ENCODE measurements around the gene GLI3.

GLI3 gene

GRCh38 chr7:42137431-42137830 lies 99.6 kb downstream of the GLI3 start:
- DNase-seq = no peak

GRCh38 chr7:42135728-42136127 lies 101.3 kb downstream of the GLI3 start:
- DNase-seq = no peak

GRCh38 chr7:42134276-42134876 lies 102.6 kb downstream of the GLI3 start:
- no peak for DNase-seq

GRCh38 chr7:42133321-42133720 lies 103.7 kb downstream of the GLI3 start:
- DNase-seq = no peak

GRCh38 chr7:42128703-42129102 lies 108.3 kb downstream of the GLI3 start:
- DNase-seq = no peak

GRCh38 chr7:42127232-42127622 lies 109.8 kb downstream of the GLI3 start:
- no peak for DNase-seq

GRCh38 chr7:42126475-42127231 lies 110.4 kb downstream of the GLI3 start:
- DNase-seq = no peak

- DNase-seq = no peak
These were observed 111.7 kb downstream of the GLI3 start for GRCh38 chr7:42125321-42125720.

- DNase-seq = no peak
These were observed 113.3 kb downstream of the GLI3 start for GRCh38 chr7:42123716-42124115.

GRCh38 chr7:42120191-42120590 lies 116.8 kb downstream of the GLI3 start:
- no peak for DNase-seq

- no peak for DNase-seq
These were observed 119.8 kb downstream of the GLI3 start for GRCh38 chr7:42117201-42117600.

GRCh38 chr7:42115795-42116194 lies 121.2 kb downstream of the GLI3 start:
- no peak for DNase-seq

GRCh38 chr7:42110333-42110732 lies 126.7 kb downstream of the GLI3 start:
- DNase-seq = no peak

- no peak for DNase-seq
These were observed 128.0 kb downstream of the GLI3 start for GRCh38 chr7:42108803-42109528.

- DNase-seq = no peak
These were observed 129.3 kb downstream of the GLI3 start for GRCh38 chr7:42107484-42108240.

GRCh38 chr7:42106562-42106961 lies 130.4 kb downstream of the GLI3 start:
- no peak for DNase-seq

GRCh38 chr7:42105554-42106358 lies 131.3 kb downstream of the GLI3 start:
- no peak for DNase-seq

- no peak for DNase-seq
These were observed 132.3 kb downstream of the GLI3 start for GRCh38 chr7:42104694-42105093.

GRCh38 chr7:42104231-42104630 lies 132.8 kb downstream of the GLI3 start:
- DNase-seq = no peak

- no peak for DNase-seq
These were observed 133.6 kb downstream of the GLI3 start for GRCh38 chr7:42103456-42103855.

GRCh38 chr7:42103020-42103419 lies 134.0 kb downstream of the GLI3 start:
- DNase-seq = no peak

- DNase-seq = no peak
These were observed 134.7 kb downstream of the GLI3 start for GRCh38 chr7:42102301-42102700.

- DNase-seq = no peak
These were observed 136.9 kb downstream of the GLI3 start for GRCh38 chr7:42100156-42100508.

Measured in suppressor macrophage treated with lipopolysaccharide for 4 hours (primary cell).